ENCODE measurements around the gene CDC14B.

Gene CDC14B

GRCh38 chr9:96532173-96532572, 87.5 kb downstream of the CDC14B start:
- no peaks in the 10 kb centered on the region for H3F3A ChIP-seq (ENCODE audit: low read depth)
- H3K4me1 ChIP-seq (ENCODE audit: insufficient read depth, low read length, poor library complexity, severe bottlenecking), result no peaks in the 10 kb centered on the region
- no peaks in the 10 kb centered on the region for H3K36me3 ChIP-seq (ENCODE audit: insufficient read depth, low read length)
- TF ChIP-seq CTCF (conservative IDR thresholded peaks at IDR 0.05; ENCODE audit: low read length) (no peak), EZH2phosphoT487 (IDR thresholded peaks at IDR 0.05; ENCODE audit: borderline replicate concordance) (no peak)
- no peaks in the 10 kb centered on the region for H3K9me3 ChIP-seq (ENCODE audit: insufficient read depth, low read depth, low read length)
- no peak overlapping the region for H2AFZ ChIP-seq (ENCODE audit: low read length)
- no peak overlapping the region for H3K9ac ChIP-seq (ENCODE audit: low read depth, low read length, poor library complexity, severe bottlenecking)
- H3K79me2 ChIP-seq (ENCODE audit: insufficient read depth, low read length), result no peaks in the 10 kb centered on the region
- H3K4me3 ChIP-seq (ENCODE audit: low read length, poor library complexity, severe bottlenecking), result no peak overlapping the region
- H3K9me2 ChIP-seq (replicated peaks; ENCODE audit: low read depth, low read length), result no peaks in the 10 kb centered on the region
- no peaks in the 10 kb centered on the region for H3K27me3 ChIP-seq (ENCODE audit: insufficient read depth, low read length, poor library complexity, severe bottlenecking)
- no peak overlapping the region for H3K4me2 ChIP-seq (ENCODE audit: low read depth, low read length, poor library complexity, severe bottlenecking)
- no peaks in the 10 kb centered on the region for H4K20me1 ChIP-seq (ENCODE audit: insufficient read depth, low read length, poor library complexity, severe bottlenecking)

- Histone ChIP-seq H3F3A (ENCODE audit: low read depth) (no peaks in the 10 kb centered on the region), H3K9me3 (ENCODE audit: insufficient read depth, low read depth, low read length) (no peaks in the 10 kb centered on the region), H4K20me1 (ENCODE audit: insufficient read depth, low read length, poor library complexity, severe bottlenecking) (no peaks in the 10 kb centered on the region), H3K4me3 (ENCODE audit: low read length, poor library complexity, severe bottlenecking) (no peak overlapping the region), H3K79me2 (ENCODE audit: insufficient read depth, low read length) (no peaks in the 10 kb centered on the region), H3K27me3 (ENCODE audit: insufficient read depth, low read length, poor library complexity, severe bottlenecking) (no peaks in the 10 kb centered on the region), H3K36me3 (ENCODE audit: insufficient read depth, low read length) (no peaks in the 10 kb centered on the region), H3K4me1 (ENCODE audit: insufficient read depth, low read length, poor library complexity, severe bottlenecking) (peaks cover 3% of the 10 kb centered on the region), H3K9ac (ENCODE audit: low read depth, low read length, poor library complexity, severe bottlenecking) (no peak overlapping the region), H3K9me2 (replicated peaks; ENCODE audit: low read depth, low read length) (no peaks in the 10 kb centered on the region), H3K4me2 (ENCODE audit: low read depth, low read length, poor library complexity, severe bottlenecking) (no peak overlapping the region), H2AFZ (ENCODE audit: low read length) (no peak overlapping the region)
- TF ChIP-seq EZH2phosphoT487 (IDR thresholded peaks at IDR 0.05; ENCODE audit: borderline replicate concordance) (no peak), CTCF (conservative IDR thresholded peaks at IDR 0.05; ENCODE audit: low read length) (no peak)
Measured at GRCh38 chr9:96524764-96525163, 94.9 kb downstream of the CDC14B start.

- Histone ChIP-seq H2AFZ (ENCODE audit: low read length) (no peak overlapping the region), H3K4me2 (ENCODE audit: low read depth, low read length, poor library complexity, severe bottlenecking) (no peak overlapping the region), H3K36me3 (ENCODE audit: insufficient read depth, low read length) (no peaks in the 10 kb centered on the region), H3K9me3 (ENCODE audit: insufficient read depth, low read depth, low read length) (no peaks in the 10 kb centered on the region), H3K27me3 (ENCODE audit: insufficient read depth, low read length, poor library complexity, severe bottlenecking) (no peaks in the 10 kb centered on the region), H3F3A (ENCODE audit: low read depth) (no peaks in the 10 kb centered on the region), H3K4me3 (ENCODE audit: low read length, poor library complexity, severe bottlenecking) (no peak overlapping the region), H3K9ac (ENCODE audit: low read depth, low read length, poor library complexity, severe bottlenecking) (no peak overlapping the region), H3K79me2 (ENCODE audit: insufficient read depth, low read length) (no peaks in the 10 kb centered on the region), H3K9me2 (replicated peaks; ENCODE audit: low read depth, low read length) (no peaks in the 10 kb centered on the region), H3K4me1 (ENCODE audit: insufficient read depth, low read length, poor library complexity, severe bottlenecking) (peaks cover 3% of the 10 kb centered on the region), H4K20me1 (ENCODE audit: insufficient read depth, low read length, poor library complexity, severe bottlenecking) (no peaks in the 10 kb centered on the region)
- TF ChIP-seq EZH2phosphoT487 (IDR thresholded peaks at IDR 0.05; ENCODE audit: borderline replicate concordance) (no peak), CTCF (conservative IDR thresholded peaks at IDR 0.05; ENCODE audit: low read length) (no peak)
Measured at GRCh38 chr9:96524045-96524444, 95.6 kb downstream of the CDC14B start.

Measured in Loucy (cell line).